Uterus (tissue), 4 donors: ENCODE data around the gene CRADD. TPM values are rescaled to one million over a fixed set of nuclear protein-coding genes. Genes with fewer than 3 reads are reported as not detected.
A peak's percentile ranks its signal among the peaks of the same experiment; 100 is the strongest.

Experiments
- DNase-seq, 2 donors: peaks; one replicate each; pipeline ENCODE4 v3.0.0-alpha.2; 2019 to 2020
- H3K27ac ChIP-seq, 2 donors: fragments of 200-600 bp; sonication (generic); 1 replicate in 1 of 2; 2 replicates in 1 of 2; pipeline ENCODE4 v1.5.1; 2016 to 2018
- H3K27me3 ChIP-seq, 2 donors: fragments of 200-600 bp; sonication (generic); one replicate each; pipeline ENCODE4 v1.5.1; 2018 to 2019; ENCODE audit warnings: control low read depth in 1 of 2
- H3K36me3 ChIP-seq, 2 donors: fragments of 200-600 bp; sonication (generic); one replicate each; pipeline ENCODE4 v1.5.1; 2019; ENCODE audit warnings: control low read depth in 1 of 2
- H3K4me1 ChIP-seq, 2 donors: fragments of 200-600 bp; sonication (generic); one replicate each; pipeline ENCODE4 v1.5.1; 2018 to 2019; ENCODE audit warnings: control low read depth in 1 of 2
- H3K4me3 ChIP-seq, 2 donors: fragments of 200-600 bp; sonication (generic); 1 replicate in 1 of 2; 2 replicates in 1 of 2; pipeline ENCODE4 v1.5.1; 2018 to 2019; ENCODE audit warnings: mild to moderate bottlenecking in 1 of 2
- H3K9me3 ChIP-seq, 2 donors: fragments of 200-600 bp; sonication (generic); one replicate each; pipeline ENCODE4 v1.5.1; 2019; ENCODE audit warnings: control low read depth in 1 of 2
- CTCF ChIP-seq, 4 experiments: fragments of 200-600 bp in 2 of 4; fragments of 450-650 bp in 2 of 4; sonication (generic) in 2 of 4; IDR thresholded peaks; one replicate each; pipeline ENCODE4 v1.5.1; 2016 to 2019; ENCODE audit warnings: antibody characterized with exemption in 4 of 4, mild to moderate bottlenecking in 2 of 4, moderate library complexity in 1 of 4
- POLR2A ChIP-seq, 2 donors: fragments of 450-650 bp; IDR thresholded peaks; one replicate each; pipeline ENCODE4 v1.6.1; 2016; ENCODE audit warnings: antibody characterized with exemption in 2 of 2, mild to moderate bottlenecking in 1 of 2, moderate library complexity in 1 of 2
- intact Hi-C: fragments of 100-400 bp; cut with DNase I; formaldehyde crosslinking; loops from one replicate; pipeline ENCODE4 v1.15.1; 2023; ENCODE audit warnings: low total_unique reads
- total RNA-seq, 4 donors: library from RNA; depleted of rRNA in 3 of 4; stranded (reverse); fragments of >200 nt in 3 of 4; gene quantifications; one replicate each; pipeline versions ENCODE4 v1.1.0 to v1.2.4, GENCODE V29; 2014 to 2023
- donor health status: DM: yes; HTN: yes; CAD: no.

The CRADD gene
- total RNA-seq, 4 donors from 2014 or later: 26.4 to 105 (median 49.2) TPM

- Histone ChIP-seq H3K27me3 (no peaks in the 10 kb centered on the region), H3K36me3 (no peaks in the 10 kb centered on the region), H3K4me1 (peaks cover 0 to 6% of the 10 kb centered on the region in 2 donors), H3K4me3 (no peak overlapping the region), H3K27ac (peak overlapping the region; percentile 60 to 74), H3K9me3 (no peaks in the 10 kb centered on the region)
- DNase-seq: peak; percentile 77 to 81
- TF ChIP-seq CTCF (IDR thresholded peaks at IDR 0.05) (no peak), POLR2A (IDR thresholded peaks at IDR 0.05) (no peak)
- intact Hi-C loops: no loop called here
Observed at GRCh38 chr12:93894391-93895088, 217.4 kb downstream of the CRADD start.

GRCh38 chr12:93895089-93895445 lies 217.9 kb downstream of the CRADD start:
- no peak overlapping the region for H3K4me3 ChIP-seq
- H3K4me1 ChIP-seq: peaks cover 0 to 6% of the 10 kb centered on the region in 2 donors
- TF ChIP-seq POLR2A (IDR thresholded peaks at IDR 0.05) (no peak), CTCF (IDR thresholded peaks at IDR 0.05) (peak in 1 of 4 experiments; percentile 13)
- H3K27ac ChIP-seq: peak overlapping the region; percentile 60 to 74
- no peaks in the 10 kb centered on the region for H3K36me3 ChIP-seq
- intact Hi-C loops: no loop called here
- DNase-seq: no peak
- H3K9me3 ChIP-seq: no peaks in the 10 kb centered on the region
- no peaks in the 10 kb centered on the region for H3K27me3 ChIP-seq

GRCh38 chr12:93896427-93896826 lies 219.3 kb downstream of the CRADD start:
- H3K27ac ChIP-seq: no peak overlapping the region

DNA sequence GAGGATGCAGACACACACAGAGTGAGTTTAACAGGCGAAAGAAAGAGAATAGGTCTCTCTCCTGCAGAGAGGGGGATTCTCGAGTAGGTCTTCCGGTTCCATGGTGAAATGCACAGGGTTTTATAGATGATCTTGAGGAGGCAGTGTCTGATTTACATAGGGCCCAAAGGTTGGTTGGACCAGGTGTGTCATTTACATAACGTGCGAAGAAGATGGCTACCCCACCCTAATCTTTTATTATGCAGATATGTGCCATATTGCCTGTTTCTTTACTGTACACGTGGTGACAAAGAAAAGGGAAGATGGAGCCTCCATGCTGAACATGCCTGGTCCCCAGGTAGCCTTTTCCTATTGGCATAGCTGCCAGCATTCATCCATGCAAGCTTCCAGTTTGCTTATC lies 219.8 kb downstream of the CRADD start:
- DNase-seq: no peak
- TF ChIP-seq POLR2A (IDR thresholded peaks at IDR 0.05): no peak
- TF ChIP-seq CTCF (IDR thresholded peaks at IDR 0.05): no peak
- Histone ChIP-seq H3K4me1 (peaks cover 0 to 6% of the 10 kb centered on the region in 2 donors), H3K27ac (no peak overlapping the region), H3K27me3 (no peaks in the 10 kb centered on the region), H3K9me3 (no peaks in the 10 kb centered on the region), H3K4me3 (no peak overlapping the region), H3K36me3 (no peaks in the 10 kb centered on the region)
- intact Hi-C loops: no loop called here

More at GRCh38 chr12:93896427-93896826, 219.3 kb downstream of the CRADD start:
- intact Hi-C loops: no loop called here
- no peaks in the 10 kb centered on the region for H3K9me3 ChIP-seq
- H3K4me3 ChIP-seq: no peak overlapping the region
- no peaks in the 10 kb centered on the region for H3K27me3 ChIP-seq
- H3K4me1 ChIP-seq: peaks cover 0 to 6% of the 10 kb centered on the region in 2 donors
- TF ChIP-seq CTCF (IDR thresholded peaks at IDR 0.05) (no peak), POLR2A (IDR thresholded peaks at IDR 0.05) (no peak)
- no peak for DNase-seq
- H3K36me3 ChIP-seq: no peaks in the 10 kb centered on the region

DNA sequence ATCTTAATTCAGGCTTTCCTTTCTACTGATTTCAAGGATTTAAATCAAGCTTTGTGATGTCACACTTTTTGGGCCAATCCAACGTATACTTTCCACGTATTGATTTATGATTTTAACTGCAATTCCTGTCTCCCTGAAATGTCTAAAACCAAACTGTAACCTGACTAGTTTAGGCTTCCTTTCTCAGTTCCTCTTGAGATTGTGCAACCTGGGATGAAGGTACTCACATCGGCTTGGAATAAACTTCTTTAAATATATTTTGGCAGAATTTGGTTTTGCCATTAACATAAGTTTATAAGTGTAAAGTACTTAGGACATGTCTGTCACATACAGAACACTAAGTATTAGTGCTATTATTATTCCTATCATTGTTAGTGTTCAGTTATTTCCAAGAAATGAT lies 224.6 kb downstream of the CRADD start:
- Histone ChIP-seq H3K36me3 (no peaks in the 10 kb centered on the region), H3K4me3 (no peak overlapping the region), H3K27ac (no peak overlapping the region), H3K27me3 (no peaks in the 10 kb centered on the region), H3K4me1 (no peaks in the 10 kb centered on the region), H3K9me3 (no peaks in the 10 kb centered on the region)
- no peak for DNase-seq
- intact Hi-C loops: no loop called here
- no peak for TF ChIP-seq POLR2A (IDR thresholded peaks at IDR 0.05)
- TF ChIP-seq CTCF (IDR thresholded peaks at IDR 0.05): no peak
